Common myeloid progenitor, CD34-positive (primary cell): ENCODE results near the gene EDC4.
A peak's percentile ranks its signal among the peaks of the same experiment; 100 is the strongest.

Experiments used
- CTCF ChIA-PET: fragments of 350-600 bp; sonication (Branson Sonifier 250); formaldehyde crosslinking; loops from one replicate; lab custom pipeline; 2021; ENCODE audit warnings: antibody characterized with exemption; lab: Charles Lee
- POLR2A ChIA-PET: fragments of 350-600 bp; sonication (Branson Sonifier 250); formaldehyde crosslinking; loops from one replicate; lab custom pipeline; 2021; ENCODE audit warnings: antibody characterized with exemption; lab: Charles Lee
- DNase-seq, 3 donors: peaks; one replicate each; pipeline versions ENCODE4 v3.0.0 to v3.0.0-alpha.2; 2013
- H3K27ac ChIP-seq, 2 experiments: 1 replicate in 1 of 2; 2 replicates in 1 of 2; pipeline ENCODE4 v1.7.0; 2013; ENCODE audit warnings: inconsistent platforms in 2 of 2, low read length in 2 of 2, mild to moderate bottlenecking in 2 of 2, low read depth in 1 of 2, moderate library complexity in 1 of 2; ENCODE audit not compliant: severe bottlenecking in 2 of 2, insufficient read depth in 1 of 2, poor library complexity in 1 of 2
- H3K27me3 ChIP-seq, 5 experiments: replicated peaks in 2 of 5; 1 replicate in 3 of 5; 2 replicates in 2 of 5; pipeline versions ENCODE4 v1.6.1 to v1.7.0; 2013; ENCODE audit warnings: low read length in 4 of 5, mild to moderate bottlenecking in 2 of 5, moderate library complexity in 2 of 5, inconsistent platforms in 1 of 5; ENCODE audit not compliant: insufficient read depth in 5 of 5, control insufficient read depth in 4 of 5
- H3K36me3 ChIP-seq, 4 experiments: 1 replicate in 2 of 4; 2 replicates in 2 of 4; pipeline versions ENCODE4 v1.6.1 to v1.7.0; 2013; ENCODE audit warnings: low read length in 3 of 4, control low read depth in 1 of 4, mild to moderate bottlenecking in 1 of 4; ENCODE audit not compliant: control insufficient read depth in 4 of 4, insufficient read depth in 4 of 4
- H3K4me1 ChIP-seq, 4 experiments: 1 replicate in 3 of 4; 2 replicates in 1 of 4; pipeline versions ENCODE4 v1.6.1 to v1.7.1; 2013; ENCODE audit warnings: low read length in 3 of 4, mild to moderate bottlenecking in 3 of 4, control low read depth in 1 of 4, inconsistent platforms in 1 of 4, moderate library complexity in 1 of 4; ENCODE audit not compliant: control insufficient read depth in 4 of 4, insufficient read depth in 4 of 4; ENCODE audit errors: control extremely low read depth in 1 of 4
- H3K4me3 ChIP-seq, 7 experiments: 1 replicate in 4 of 7; 2 replicates in 3 of 7; pipeline versions ENCODE4 v1.5.1 to v1.7.0; 2013; ENCODE audit warnings: mild to moderate bottlenecking in 7 of 7, low read length in 6 of 7, moderate library complexity in 6 of 7, inconsistent platforms in 2 of 7, low read depth in 2 of 7, control low read depth in 1 of 7; ENCODE audit not compliant: insufficient read depth in 4 of 7, control insufficient read depth in 1 of 7; ENCODE audit errors: extremely low read depth in 1 of 7
- H3K9me3 ChIP-seq, 5 experiments: 1 replicate in 4 of 5; 2 replicates in 1 of 5; pipeline versions ENCODE4 v1.6.1 to v1.7.1; 2013; ENCODE audit warnings: low read length in 4 of 5, mild to moderate bottlenecking in 2 of 5, inconsistent platforms in 1 of 5, low read depth in 1 of 5, moderate library complexity in 1 of 5; ENCODE audit not compliant: control insufficient read depth in 4 of 5, insufficient read depth in 2 of 5; ENCODE audit errors: control extremely low read depth in 1 of 5
- WGBS: methylation state at CpG from one replicate; pipeline ENCODE4 v1.1.5; 2013; ENCODE audit not compliant: insufficient coverage; 5-methylcytosine and 5-hydroxymethylcytosine counted together

Gene EDC4

DNA sequence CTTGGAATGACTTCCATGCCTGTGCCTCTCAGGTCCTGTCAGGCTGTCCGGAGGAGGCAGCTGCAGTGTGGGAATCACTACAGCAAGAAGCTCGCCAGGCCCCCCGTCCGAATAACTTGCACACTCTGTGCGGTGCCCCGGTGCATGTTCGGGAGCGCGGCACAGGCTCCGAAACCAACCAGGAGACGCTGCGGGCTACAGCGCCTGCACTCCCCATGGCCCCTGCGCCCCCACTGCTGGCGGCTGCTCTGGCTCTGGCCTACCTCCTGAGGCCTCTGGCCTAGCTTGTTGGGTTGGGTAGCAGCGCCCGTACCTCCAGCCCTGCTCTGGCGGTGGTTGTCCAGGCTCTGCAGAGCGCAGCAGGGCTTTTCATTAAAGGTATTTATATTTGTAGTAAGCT is 13.1 kb downstream of the EDC4 start:
- no peaks in the 10 kb centered on the region for H3K4me1 ChIP-seq
- WGBS = 97% methylated on average over 15 of the region's 19 CpGs
- ChIA-PET POLR2A (no interaction called here), CTCF (interaction anchor here (0.6 to 20.3 kb wide), 14 partner anchors 8 to 344 kb away, joined by 3 to 359 read pairs (median 4); partner anchors contain the start of genes CTRL, EDC4 and PSMB10)
- no peak for DNase-seq
- no peaks in the 10 kb centered on the region for H3K9me3 ChIP-seq
- H3K27me3 ChIP-seq = no peaks in the 10 kb centered on the region
- H3K36me3 ChIP-seq = peaks cover 4 to 54% (median 45%) of the 10 kb centered on the region in 4 experiments
- no peak overlapping the region for H3K27ac ChIP-seq
- no peak overlapping the region for H3K4me3 ChIP-seq

GRCh38 chr16:67886387-67886786 is 13.5 kb downstream of the EDC4 start:
- no peak for DNase-seq
- Histone ChIP-seq H3K4me1 (no peaks in the 10 kb centered on the region), H3K9me3 (no peaks in the 10 kb centered on the region), H3K4me3 (no peak overlapping the region), H3K36me3 (peaks cover 2 to 50% (median 41%) of the 10 kb centered on the region in 4 experiments), H3K27ac (no peak overlapping the region), H3K27me3 (no peaks in the 10 kb centered on the region)
- 84% methylated on average over 3 of the region's 5 CpGs for WGBS
- ChIA-PET CTCF (interaction anchor here (0.6 to 20.3 kb wide), 12 partner anchors 9 to 344 kb away, joined by 3 to 359 read pairs (median 4); partner anchors contain the start of genes CTRL, EDC4 and PSMB10), POLR2A (no interaction called here)

GRCh38 chr16:67888331-67888730 is 15.5 kb downstream of the EDC4 start:
- Histone ChIP-seq H3K36me3 (peaks cover 2 to 31% (median 23%) of the 10 kb centered on the region in 4 experiments), H3K9me3 (no peaks in the 10 kb centered on the region), H3K27me3 (no peaks in the 10 kb centered on the region), H3K4me3 (no peak overlapping the region), H3K4me1 (peaks cover 0 to 7% (median 2%) of the 10 kb centered on the region in 4 experiments), H3K27ac (no peak overlapping the region)
- ChIA-PET CTCF (interaction anchor here (0.9 to 20.3 kb wide), 4 partner anchors 9 to 72 kb away, joined by 3 to 359 read pairs (median 114); partner anchors contain the start of genes CTRL and PSMB10), POLR2A (no interaction called here)
- DNase-seq = no peak
- WGBS = no CpG with 5 or more reads among the region's 3 CpGs

DNA sequence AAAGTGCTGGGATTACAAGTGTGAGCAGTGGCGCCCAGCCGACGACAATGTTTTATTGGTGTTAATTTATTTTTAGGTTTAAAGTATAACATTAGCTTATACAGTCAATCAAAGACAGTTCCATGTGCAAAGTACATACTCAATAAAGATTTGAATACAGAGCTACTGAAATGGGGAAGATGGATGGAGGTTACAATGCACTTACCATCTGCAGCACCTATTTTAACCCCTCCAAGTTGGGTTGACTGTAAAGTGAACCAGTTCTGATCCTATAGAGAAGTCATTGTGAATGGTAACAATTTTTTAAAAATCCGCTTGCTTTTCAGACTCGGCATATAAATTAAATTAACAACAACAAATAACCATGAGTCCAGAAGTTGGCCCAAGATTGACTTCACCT is 19.5 kb downstream of the EDC4 start:
- peak overlapping the region; percentile 7 to 98 (median 90) for H3K4me3 ChIP-seq
- no CpG with 5 or more reads among the region's 5 CpGs for WGBS
- H3K27me3 ChIP-seq = no peaks in the 10 kb centered on the region
- H3K4me1 ChIP-seq = peaks cover 11 to 19% (median 14%) of the 10 kb centered on the region in 4 experiments
- H3K27ac ChIP-seq = peak overlapping the region in 1 of 2 experiments; percentile 96
- ChIA-PET POLR2A (interaction anchor here (0.6 kb wide), 1 partner anchor 49 kb away, joined by 4 read pairs; no protein-coding TSS in a partner anchor), CTCF (interaction anchor here (1.2 to 20.3 kb wide), 7 partner anchors 9 to 77 kb away, joined by 3 to 359 read pairs (median 6); partner anchors contain the start of genes CTRL and PSMB10)
- H3K36me3 ChIP-seq = peaks cover 0 to 3% (median 0%) of the 10 kb centered on the region in 4 experiments
- H3K9me3 ChIP-seq = no peaks in the 10 kb centered on the region
- peak in 1 of 3 donors; percentile 10 for DNase-seq

GRCh38 chr16:67892899-67893742 is 20.3 kb downstream of the EDC4 start, which contains the start of gene PSKH1:
Gene PSKH1 (plus strand): TSS chr16:67893254. CDS start chr16:67908750, 15,496 bp downstream.
- Histone ChIP-seq H3K27ac (peak within 1 kb of the TSS; percentile 91 to 96), H3K27me3 (no peaks in the 10 kb centered on the region), H3K4me1 (peaks cover 11 to 19% (median 14%) of the 10 kb centered on the region in 4 experiments), H3K36me3 (peaks cover 0 to 3% (median 0%) of the 10 kb centered on the region in 4 experiments), H3K9me3 (no peaks in the 10 kb centered on the region), H3K4me3 (peak within 1 kb of the TSS; percentile 87 to 98 (median 94))
- CTCF ChIA-PET = interaction anchor here (0.6 to 20.3 kb wide), 11 partner anchors 10 to 555 kb away, joined by 3 to 359 read pairs (median 4); partner anchors contain the start of genes CTRL and PSMB10
- POLR2A ChIA-PET = no interaction called here
- WGBS = 0% methylated on average over 58 of the region's 90 CpGs
- DNase-seq = peak; percentile 93 to 94 (median 94)

DNA sequence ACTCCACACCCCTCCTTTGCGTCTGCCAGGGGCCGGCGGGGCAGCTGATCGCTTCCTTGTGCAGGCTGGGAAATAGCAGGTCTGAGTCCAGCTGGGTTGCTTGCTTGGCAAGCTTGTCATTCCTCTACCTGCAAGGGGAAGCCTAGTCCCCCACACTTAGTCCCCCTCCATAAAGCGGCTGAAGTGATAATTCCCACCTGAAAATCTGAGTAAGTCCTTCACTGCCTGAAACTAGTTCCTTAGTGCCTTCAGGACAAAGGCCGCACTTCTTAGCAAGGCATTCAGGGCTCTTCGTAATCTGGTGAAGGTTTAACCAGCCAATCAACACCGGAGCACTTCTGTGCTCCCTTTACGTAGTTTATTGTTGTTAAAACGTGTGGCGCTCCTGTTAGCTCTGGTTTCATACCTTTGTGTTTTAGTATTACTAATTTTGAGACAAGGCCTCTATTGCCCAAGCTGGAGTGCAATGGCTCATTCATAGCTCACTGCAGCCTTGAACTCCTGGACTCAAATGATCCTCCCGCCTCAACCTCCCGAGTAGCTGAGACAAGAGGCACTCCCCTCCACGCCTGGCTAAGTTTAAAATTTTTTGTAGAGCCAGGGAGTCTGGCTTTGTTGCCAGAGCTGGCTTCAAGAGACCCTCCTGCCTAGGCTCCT is 21.0 kb downstream of the EDC4 start:
- ChIA-PET CTCF (interaction anchor here (0.6 to 15.2 kb wide), 6 partner anchors 12 to 556 kb away, joined by 3 to 216 read pairs (median 4); partner anchors contain the start of gene PSMB10), POLR2A (no interaction called here)
- Histone ChIP-seq H3K27ac (peak overlapping the region; percentile 91 to 96), H3K9me3 (no peaks in the 10 kb centered on the region), H3K4me1 (peaks cover 13 to 24% (median 17%) of the 10 kb centered on the region in 4 experiments), H3K27me3 (no peaks in the 10 kb centered on the region), H3K36me3 (peaks cover 0 to 3% (median 0%) of the 10 kb centered on the region in 4 experiments), H3K4me3 (peak overlapping the region; percentile 87 to 98 (median 94))
- 40% methylated on average over 14 of the region's 14 CpGs for WGBS
- no peak for DNase-seq
